Fibroblast of skin of right quadriceps (primary cell): Measurements from ENCODE around the gene TTC28.
"Not testable (repeated sequence)": the region's sequence is repeated elsewhere in the genome, so short reads cannot be mapped to it uniquely, and the experiment has no call there.

ENCODE experiments used
- DNase-seq: peaks from one replicate; pipeline ENCODE4 v3.0.0-alpha.2; 2013

TTC28 gene

GRCh38 chr22:28674121-28674563 is 5.5 kb downstream of the TTC28 start:
- DNase-seq, result peak; percentile 83

DNA sequence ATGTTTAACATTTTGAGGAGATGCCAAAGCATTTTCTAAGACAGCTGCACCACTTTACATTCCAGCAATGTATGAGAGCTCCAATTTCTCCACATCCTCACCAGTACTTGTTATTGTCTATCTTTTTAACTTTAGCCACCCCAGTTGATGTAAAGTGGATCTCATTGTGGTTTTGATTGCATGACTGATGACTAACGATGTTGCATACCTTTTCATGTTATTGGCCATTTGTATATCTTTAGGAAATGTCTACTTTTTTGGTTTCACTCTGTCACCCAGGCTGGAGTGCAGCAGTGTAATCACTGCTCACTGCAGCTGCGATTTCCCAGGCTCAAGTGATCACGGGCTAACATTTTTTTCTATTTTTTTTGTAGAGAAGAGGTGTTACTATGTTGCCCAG is 8.9 kb downstream of the TTC28 start:
- DNase-seq, result peak; percentile 58

DNA sequence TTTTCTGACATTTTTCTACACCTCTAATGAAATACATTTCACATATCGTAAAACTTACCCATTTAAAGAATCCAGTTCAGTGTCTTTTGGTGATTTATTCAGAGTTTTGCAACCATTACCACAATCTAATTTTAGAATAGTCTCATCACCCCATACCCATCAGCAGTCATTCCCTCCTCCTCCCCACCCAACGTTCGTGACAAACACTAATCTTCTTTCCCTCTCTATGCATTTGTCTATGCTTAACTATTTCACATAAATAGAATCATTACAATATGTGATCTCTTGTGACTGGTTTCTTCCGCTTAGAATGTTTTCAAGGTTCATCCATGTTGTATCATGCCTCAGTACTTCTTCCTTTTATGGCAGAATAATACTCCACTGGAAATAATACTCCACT is 9.5 kb downstream of the TTC28 start:
- DNase-seq, result peak; percentile 92

- DNase-seq, result no peak
Measured at GRCh38 chr22:28669387-28669786, 10.3 kb downstream of the TTC28 start.

GRCh38 chr22:28663569-28663942 is 16.1 kb downstream of the TTC28 start:
- DNase-seq, result not testable (repeated sequence)

DNA sequence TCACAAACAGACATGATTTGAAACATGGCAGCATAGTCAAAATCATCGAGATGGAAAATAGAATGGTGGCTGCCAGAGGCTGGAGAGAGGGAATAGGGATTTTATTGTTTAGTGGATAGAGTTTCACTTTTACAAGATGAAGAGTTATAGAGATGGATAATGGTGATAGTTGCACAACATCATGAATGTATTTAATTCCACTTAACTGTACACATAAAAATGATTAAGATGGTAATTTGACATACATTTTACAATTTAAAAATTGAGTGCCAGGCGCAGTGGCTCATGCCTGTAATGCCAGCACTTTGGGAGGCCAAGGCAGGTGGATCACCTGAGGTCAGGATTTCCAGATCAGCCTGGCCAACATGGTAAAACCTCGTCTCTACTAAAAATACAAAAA is 21.2 kb downstream of the TTC28 start:
- peak; percentile 30 for DNase-seq

GRCh38 chr22:28656181-28656580 is 23.5 kb downstream of the TTC28 start:
- DNase-seq, result no peak

DNA sequence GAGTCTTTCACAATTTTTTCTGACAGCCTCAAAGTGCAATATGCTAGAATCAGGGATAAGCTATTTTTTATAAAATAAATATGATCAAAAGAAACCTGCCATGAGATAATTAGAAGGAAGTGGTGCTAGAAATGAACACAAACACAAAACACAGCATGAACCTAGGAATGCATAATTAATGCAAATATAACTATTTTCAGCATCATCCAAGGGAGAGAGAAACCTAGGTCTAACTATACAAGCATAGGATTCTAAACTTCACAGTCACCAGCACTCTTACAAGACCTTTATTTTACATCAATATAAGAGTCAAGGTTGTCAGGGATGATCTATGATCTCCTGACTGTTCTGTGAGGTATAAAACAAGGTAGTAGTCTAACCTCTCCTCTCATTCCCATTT is 29.2 kb downstream of the TTC28 start:
- no peak for DNase-seq

- DNase-seq, result no peak
Measured at GRCh38 chr22:28648792-28649191, 30.8 kb downstream of the TTC28 start.

DNA sequence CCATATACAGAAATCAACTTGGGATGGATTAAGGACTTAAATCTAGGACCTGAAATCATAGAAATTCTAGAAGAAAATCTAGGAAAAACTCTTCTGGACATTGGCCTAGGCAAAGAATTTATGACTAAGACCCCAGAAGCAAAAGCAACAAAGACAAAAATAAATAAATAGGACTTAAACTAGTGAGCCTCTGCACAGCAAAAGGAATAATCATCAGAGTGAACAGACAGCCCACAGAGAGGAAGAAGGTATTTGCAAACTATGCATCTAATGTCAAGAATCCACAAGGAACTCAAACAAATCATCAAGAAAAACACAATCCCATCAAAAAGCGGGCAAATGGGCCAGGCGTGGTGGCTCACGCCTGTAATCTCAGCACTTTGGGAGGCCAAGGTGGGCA is 32.4 kb downstream of the TTC28 start:
- no peak for DNase-seq

DNA sequence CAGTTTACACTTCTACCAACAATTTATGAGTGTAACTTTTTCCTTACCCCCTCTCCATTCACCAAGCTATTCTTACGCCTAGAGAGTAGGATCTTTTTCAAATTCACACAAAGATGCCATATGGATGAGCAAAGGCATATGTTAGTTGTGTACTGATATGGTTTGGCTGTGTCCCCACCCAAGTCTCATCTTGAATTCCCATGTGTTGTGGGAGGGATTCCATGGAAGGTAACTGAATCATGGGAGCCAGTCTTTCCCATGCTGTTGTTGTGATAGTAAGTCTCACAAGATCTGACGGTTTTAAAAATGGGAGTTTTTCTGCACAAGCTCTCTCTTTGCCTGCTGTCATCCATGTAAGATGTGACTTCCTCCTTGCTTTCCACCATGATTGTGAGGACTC is 40.3 kb downstream of the TTC28 start:
- no peak for DNase-seq

- DNase-seq, result no peak
Measured at GRCh38 chr22:28637225-28637624, 42.4 kb downstream of the TTC28 start.

- DNase-seq, result no peak
Measured at GRCh38 chr22:28630177-28630574, 49.5 kb downstream of the TTC28 start.

- DNase-seq, result peak; percentile 7
Measured at GRCh38 chr22:28629420-28630176, 50.0 kb downstream of the TTC28 start.

GRCh38 chr22:28628766-28629165 is 50.9 kb downstream of the TTC28 start:
- no peak for DNase-seq

GRCh38 chr22:28627791-28628190 is 51.8 kb downstream of the TTC28 start:
- DNase-seq, result no peak

DNA sequence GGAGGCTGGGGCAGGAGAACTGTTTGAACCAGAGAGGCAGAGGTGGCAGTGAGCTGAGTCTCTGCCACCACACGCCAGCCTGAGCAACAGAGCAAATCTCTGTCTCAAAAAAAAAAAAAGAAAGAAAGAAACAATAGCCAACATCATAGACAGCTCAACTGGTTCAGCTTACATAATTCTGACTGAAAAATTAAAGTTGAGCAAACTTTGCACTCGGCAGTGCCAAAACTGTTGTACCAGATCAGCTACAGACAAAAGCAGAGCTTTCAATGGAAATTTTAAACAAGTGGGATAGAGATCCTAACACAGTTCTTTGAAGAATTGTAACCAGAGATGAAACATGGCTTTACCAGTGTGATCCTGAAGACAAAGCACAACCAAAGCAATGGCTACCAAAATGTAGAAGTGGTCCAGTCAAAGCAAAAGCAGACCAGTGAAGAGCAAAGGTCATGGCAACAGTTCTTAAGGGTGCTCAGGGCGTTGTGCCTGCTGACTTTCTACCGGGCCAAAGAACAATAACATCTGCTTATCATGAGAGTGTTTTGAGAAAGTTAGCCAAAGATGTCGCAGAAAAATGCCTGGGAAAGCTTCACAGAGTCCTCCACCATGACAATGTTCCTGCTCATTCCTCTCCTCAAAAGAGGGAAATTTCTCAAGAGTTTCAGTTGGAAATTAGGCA is 59.3 kb downstream of the TTC28 start:
- DNase-seq, result no peak

DNA sequence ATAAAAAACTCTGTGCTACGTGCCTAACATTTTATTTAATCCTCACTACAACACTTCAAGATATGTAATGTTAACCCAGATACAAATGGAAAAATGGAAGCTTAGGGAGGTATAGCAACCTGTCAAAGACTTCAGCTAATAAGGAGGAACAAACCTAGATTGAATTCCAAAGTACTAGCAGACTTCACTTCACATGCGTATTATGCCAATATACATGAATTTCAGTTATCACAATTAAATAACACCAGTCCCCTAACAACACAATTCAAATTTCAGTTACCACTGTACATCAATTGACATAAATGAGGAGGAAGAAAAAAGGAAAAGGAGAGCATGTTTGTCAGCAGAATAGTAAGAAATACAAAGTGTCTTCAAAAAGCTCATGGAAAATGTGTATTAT is 60.4 kb downstream of the TTC28 start:
- DNase-seq, result no peak

- DNase-seq, result not testable (repeated sequence)
Measured at GRCh38 chr22:28615423-28615822, 64.2 kb downstream of the TTC28 start.

DNA sequence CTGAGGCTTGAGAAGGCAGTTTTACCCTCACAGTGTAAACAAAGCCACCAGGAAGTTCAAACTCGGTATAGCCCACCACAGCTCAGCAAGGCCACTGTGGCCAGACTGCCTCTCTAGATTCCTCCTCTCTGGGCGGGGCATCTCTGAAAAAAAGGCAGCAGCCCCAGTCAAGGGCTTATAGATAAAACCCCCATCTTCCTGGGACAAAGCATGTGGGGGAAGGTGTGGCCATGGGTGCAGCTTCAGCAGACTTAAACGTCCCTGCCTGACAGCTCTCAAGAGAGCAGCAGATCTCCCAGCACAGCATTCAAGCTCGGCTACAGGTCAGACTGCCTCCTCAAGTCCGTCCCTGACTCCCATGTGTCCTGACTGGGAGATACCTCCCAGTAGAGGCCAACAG is 69.7 kb downstream of the TTC28 start:
- no peak for DNase-seq

- DNase-seq, result no peak
Measured at GRCh38 chr22:28608546-28608945, 71.1 kb downstream of the TTC28 start.

GRCh38 chr22:28607795-28608194 is 71.8 kb downstream of the TTC28 start:
- no peak for DNase-seq

DNA sequence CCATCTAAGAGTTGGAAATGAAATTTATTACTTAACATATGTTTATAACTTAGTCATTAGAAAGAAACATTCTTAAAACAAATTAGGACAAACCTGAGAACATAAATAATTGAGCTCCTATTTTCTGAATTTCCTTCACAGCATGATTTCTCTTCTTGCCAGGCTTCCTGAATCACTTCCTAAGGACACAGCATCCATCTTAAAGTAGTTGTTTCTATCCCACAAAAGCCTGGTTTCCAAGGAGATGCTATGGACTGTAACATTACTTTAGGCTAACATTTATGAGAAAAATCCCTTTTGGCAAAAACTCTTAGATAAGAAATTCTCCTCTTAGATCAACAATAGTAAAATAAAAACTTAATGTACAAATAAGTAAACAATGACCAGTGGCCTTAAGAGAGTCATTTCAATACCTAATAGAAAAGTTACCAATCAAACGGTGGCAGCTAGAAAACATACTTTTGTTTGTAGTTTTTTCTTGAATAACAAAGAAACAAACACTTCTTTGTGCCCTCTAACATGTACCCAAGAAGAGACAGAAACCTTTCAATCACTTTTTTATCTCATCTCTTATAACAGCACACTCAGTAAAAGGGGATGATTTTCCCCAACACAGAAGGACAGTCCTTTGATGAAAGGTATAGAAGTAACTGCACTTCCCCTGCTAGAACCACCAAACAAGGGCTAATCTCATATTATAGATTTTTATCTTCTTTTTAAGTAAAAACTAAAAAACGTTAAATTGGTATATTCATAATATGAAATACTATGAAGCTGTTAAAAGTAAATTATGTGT is 74.5 kb downstream of the TTC28 start:
- DNase-seq, result peak; percentile 18

DNA sequence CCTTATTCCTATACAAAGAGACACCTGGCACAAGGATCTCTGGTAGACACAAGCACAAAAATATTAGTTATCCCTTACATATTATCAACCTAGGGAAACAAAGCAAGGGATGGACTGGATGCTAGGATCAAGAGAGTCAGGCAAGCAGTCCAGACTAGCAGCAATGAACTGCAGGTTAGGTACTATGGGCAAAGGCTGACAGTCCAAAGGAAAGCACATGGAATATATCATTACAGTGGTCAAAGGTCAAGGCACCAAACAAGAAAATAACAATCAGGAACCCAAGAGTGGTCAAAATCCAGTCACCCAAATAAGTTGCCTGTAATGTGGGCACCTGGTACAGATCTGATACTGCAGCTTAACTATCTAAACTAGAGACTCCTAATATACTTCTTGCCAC is 77.7 kb downstream of the TTC28 start:
- DNase-seq, result no peak
